HEK293 (cell line): Measurements from ENCODE around the gene POGLUT2.
"Not testable (repeated sequence)": the region's sequence is repeated elsewhere in the genome, so short reads cannot be mapped to it uniquely, and the experiment has no call there.

Experiments used
- CTCF ChIA-PET: fragments of 350-600 bp; formaldehyde crosslinking; extraction: SDS; loops from one replicate; lab custom pipeline; 2021; ENCODE audit warnings: antibody characterized with exemption; lab: Yijun Ruan, JAX
- POLR2A ChIA-PET: fragments of 300-600 bp; formaldehyde crosslinking; extraction: SDS; loops from one replicate; lab custom pipeline; 2020; ENCODE audit warnings: antibody characterized with exemption, inconsistent platforms; lab: Yijun Ruan, JAX
- H3K27ac ChIP-seq: fragments of 200-500 bp; sonication (Bioruptor generic); 2 replicates; pipeline ENCODE4 v1.5.1; 2014; ENCODE audit warnings: low read depth, low read length, control low read depth, inconsistent platforms; ENCODE audit errors: extremely low read depth
- H3K36me3 ChIP-seq, 2 experiments: fragments of 200-500 bp in 1 of 2; sonication (Bioruptor generic) in 1 of 2; 1 replicate in 1 of 2; 2 replicates in 1 of 2; pipeline ENCODE4 v1.5.1; 2014 to 2017; ENCODE audit warnings: inconsistent platforms in 2 of 2, low read length in 2 of 2; ENCODE audit not compliant: control insufficient read depth in 2 of 2, insufficient read depth in 1 of 2
- H3K4me1 ChIP-seq: fragments of 200-500 bp; sonication (Bioruptor generic); 2 replicates; pipeline ENCODE4 v1.5.1; 2014; ENCODE audit warnings: mild to moderate bottlenecking, low read length, inconsistent platforms; ENCODE audit not compliant: control insufficient read depth, insufficient read depth
- H3K4me3 ChIP-seq: 2 replicates; pipeline ENCODE4 v1.5.1; 2011; ENCODE audit warnings: low read depth, mild to moderate bottlenecking, control low read depth, low read length, moderate library complexity
- H3K9me3 ChIP-seq: fragments of 200-500 bp; sonication (Bioruptor generic); 2 replicates; pipeline ENCODE4 v1.5.1; 2014; ENCODE audit warnings: low read depth, low read length, inconsistent platforms; ENCODE audit not compliant: control insufficient read depth, insufficient read depth
- ELK4 ChIP-seq: IDR thresholded peaks from 2 replicates; pipeline ENCODE4 v1.6.1; 2011; ENCODE audit warnings: mild to moderate bottlenecking, low read depth, low read length, borderline replicate concordance
- GLI4 ChIP-seq: fragments of 450-650 bp; formaldehyde crosslinking; IDR thresholded peaks from 2 replicates; pipeline ENCODE4 v1.5.1; 2016; ENCODE audit warnings: missing biosample characterization, missing genetic modification characterization
- GLIS1 ChIP-seq: fragments of 450-650 bp; formaldehyde crosslinking; IDR thresholded peaks from 2 replicates; pipeline ENCODE4 v1.5.1; 2016; ENCODE audit warnings: missing biosample characterization, missing genetic modification characterization
- KLF1 ChIP-seq: fragments of 450-650 bp; formaldehyde crosslinking; IDR thresholded peaks from 2 replicates; pipeline ENCODE4 v1.5.1; 2016; ENCODE audit warnings: missing biosample characterization, missing genetic modification characterization
- OVOL3 ChIP-seq: fragments of 450-650 bp; formaldehyde crosslinking; IDR thresholded peaks from 2 replicates; pipeline ENCODE4 v1.5.1; 2016; ENCODE audit warnings: missing biosample characterization, missing genetic modification characterization
- YY1 ChIP-seq: fragments of 450-650 bp; formaldehyde crosslinking; IDR thresholded peaks from 2 replicates; pipeline ENCODE4 v1.5.1; 2018; ENCODE audit warnings: missing biosample characterization, missing genetic modification characterization
- ZBTB17 ChIP-seq: fragments of 450-650 bp; formaldehyde crosslinking; IDR thresholded peaks from 2 replicates; pipeline ENCODE4 v1.5.1; 2016; ENCODE audit warnings: missing biosample characterization, missing genetic modification characterization
- ZFP41 ChIP-seq: fragments of 450-650 bp; formaldehyde crosslinking; IDR thresholded peaks from 2 replicates; pipeline ENCODE4 v1.5.1; 2016; ENCODE audit warnings: missing biosample characterization, missing genetic modification characterization, borderline replicate concordance
- ZNF221 ChIP-seq: fragments of 450-650 bp; formaldehyde crosslinking; IDR thresholded peaks from 2 replicates; pipeline ENCODE4 v1.5.1; 2017; ENCODE audit warnings: missing biosample characterization, missing genetic modification characterization, borderline replicate concordance
- ZNF223 ChIP-seq: fragments of 450-650 bp; formaldehyde crosslinking; IDR thresholded peaks from 2 replicates; pipeline ENCODE4 v1.5.1; 2016; ENCODE audit warnings: missing biosample characterization, missing genetic modification characterization
- ZNF239 ChIP-seq: fragments of 450-650 bp; formaldehyde crosslinking; IDR thresholded peaks from 2 replicates; pipeline ENCODE4 v1.5.1; 2016; ENCODE audit warnings: missing biosample characterization, missing genetic modification characterization
- ZNF404 ChIP-seq: fragments of 450-650 bp; formaldehyde crosslinking; IDR thresholded peaks from 2 replicates; pipeline ENCODE4 v1.5.1; 2017; ENCODE audit warnings: missing biosample characterization, missing genetic modification characterization
- ZNF558 ChIP-seq: fragments of 450-650 bp; formaldehyde crosslinking; IDR thresholded peaks from 2 replicates; pipeline ENCODE4 v1.5.1; 2016; ENCODE audit warnings: missing biosample characterization, missing genetic modification characterization
- ZNF585B ChIP-seq: fragments of 450-650 bp; formaldehyde crosslinking; IDR thresholded peaks from 2 replicates; pipeline ENCODE4 v1.5.1; 2016; ENCODE audit warnings: missing biosample characterization, missing genetic modification characterization
- ZNF621 ChIP-seq: fragments of 450-650 bp; formaldehyde crosslinking; IDR thresholded peaks from 2 replicates; pipeline ENCODE4 v1.5.1; 2017; ENCODE audit warnings: missing biosample characterization, missing genetic modification characterization
- ZNF777 ChIP-seq: fragments of 450-650 bp; formaldehyde crosslinking; IDR thresholded peaks from 2 replicates; pipeline ENCODE4 v1.5.1; 2017; ENCODE audit warnings: missing biosample characterization, missing genetic modification characterization, borderline replicate concordance
- ZNF791 ChIP-seq: fragments of 450-650 bp; formaldehyde crosslinking; IDR thresholded peaks from 2 replicates; pipeline ENCODE4 v1.5.1; 2016; ENCODE audit warnings: missing biosample characterization, missing genetic modification characterization
- ZNF837 ChIP-seq: fragments of 450-650 bp; formaldehyde crosslinking; IDR thresholded peaks from 2 replicates; pipeline ENCODE4 v1.5.1; 2016; ENCODE audit warnings: missing biosample characterization, missing genetic modification characterization
- ZXDB ChIP-seq: fragments of 450-650 bp; formaldehyde crosslinking; IDR thresholded peaks from 2 replicates; pipeline ENCODE4 v1.5.1; 2016; ENCODE audit warnings: missing biosample characterization, missing genetic modification characterization
- TF ChIP-seq, protein P1 (sequence below): sonication (generic); formaldehyde crosslinking; IDR thresholded peaks from 2 replicates; pipeline ENCODE4 v1.8.1; 2022; ENCODE audit warnings: mild to moderate bottlenecking, moderate library complexity, missing genetic modification reagents
- TF ChIP-seq, protein P2 (sequence below): fragments of 450-650 bp; IDR thresholded peaks from 2 replicates; pipeline ENCODE4 v1.5.1; 2018; ENCODE audit warnings: missing biosample characterization, mild to moderate bottlenecking, missing genetic modification characterization
- TF ChIP-seq, protein P3 (sequence below): fragments of 450-650 bp; formaldehyde crosslinking; IDR thresholded peaks from 2 replicates; pipeline ENCODE4 v1.5.1; 2017; ENCODE audit warnings: missing biosample characterization, missing genetic modification characterization

POGLUT2 gene

DNA sequence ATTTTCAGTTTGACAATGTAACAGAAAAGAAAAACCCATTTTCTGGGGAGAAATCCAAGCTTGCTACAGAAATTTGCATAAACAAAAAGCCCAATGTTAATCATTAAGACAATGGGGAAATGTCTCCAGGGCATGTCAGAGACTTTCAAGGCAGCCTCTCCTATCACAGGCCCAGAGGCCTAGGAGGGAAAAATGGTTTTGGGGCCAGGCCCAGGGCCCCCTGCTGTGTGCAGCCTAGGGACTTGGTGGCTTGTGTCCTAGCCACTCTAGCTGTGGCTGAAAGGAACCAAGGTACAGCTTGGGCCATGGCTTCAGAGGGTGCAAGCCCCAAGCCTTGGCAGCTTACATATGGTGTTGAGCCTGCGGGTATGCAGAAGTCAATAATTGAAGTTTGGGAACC lies 17.2 kb downstream of the POGLUT2 start:
- Histone ChIP-seq H3K9me3 (no peaks in the 10 kb centered on the region), H3K4me1 (no peaks in the 10 kb centered on the region), H3K27ac (no peak overlapping the region), H3K4me3 (no peak overlapping the region), H3K36me3 (peaks cover 0 to 36% of the 10 kb centered on the region in 2 experiments; a peak in 1 of 3 replicates)
- TF ChIP-seq YY1 (tag by site-specific recombination) (no peak), ZNF585B (tag by site-specific recombination) (peak; percentile 97)
- TF ChIP-seq, protein P1, sequence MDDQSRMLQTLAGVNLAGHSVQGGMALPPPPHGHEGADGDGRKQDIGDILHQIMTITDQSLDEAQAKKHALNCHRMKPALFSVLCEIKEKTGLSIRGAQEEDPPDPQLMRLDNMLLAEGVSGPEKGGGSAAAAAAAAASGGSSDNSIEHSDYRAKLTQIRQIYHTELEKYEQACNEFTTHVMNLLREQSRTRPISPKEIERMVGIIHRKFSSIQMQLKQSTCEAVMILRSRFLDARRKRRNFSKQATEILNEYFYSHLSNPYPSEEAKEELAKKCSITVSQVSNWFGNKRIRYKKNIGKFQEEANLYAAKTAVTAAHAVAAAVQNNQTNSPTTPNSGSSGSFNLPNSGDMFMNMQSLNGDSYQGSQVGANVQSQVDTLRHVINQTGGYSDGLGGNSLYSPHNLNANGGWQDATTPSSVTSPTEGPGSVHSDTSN (CRISPR knock-in tag) = no peak
- TF ChIP-seq, protein P2, sequence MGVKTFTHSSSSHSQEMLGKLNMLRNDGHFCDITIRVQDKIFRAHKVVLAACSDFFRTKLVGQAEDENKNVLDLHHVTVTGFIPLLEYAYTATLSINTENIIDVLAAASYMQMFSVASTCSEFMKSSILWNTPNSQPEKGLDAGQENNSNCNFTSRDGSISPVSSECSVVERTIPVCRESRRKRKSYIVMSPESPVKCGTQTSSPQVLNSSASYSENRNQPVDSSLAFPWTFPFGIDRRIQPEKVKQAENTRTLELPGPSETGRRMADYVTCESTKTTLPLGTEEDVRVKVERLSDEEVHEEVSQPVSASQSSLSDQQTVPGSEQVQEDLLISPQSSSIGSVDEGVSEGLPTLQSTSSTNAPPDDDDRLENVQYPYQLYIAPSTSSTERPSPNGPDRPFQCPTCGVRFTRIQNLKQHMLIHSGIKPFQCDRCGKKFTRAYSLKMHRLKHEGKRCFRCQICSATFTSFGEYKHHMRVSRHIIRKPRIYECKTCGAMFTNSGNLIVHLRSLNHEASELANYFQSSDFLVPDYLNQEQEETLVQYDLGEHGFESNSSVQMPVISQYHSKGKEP = no peak
- ChIA-PET CTCF (no interaction called here), POLR2A (no interaction called here)

DNA sequence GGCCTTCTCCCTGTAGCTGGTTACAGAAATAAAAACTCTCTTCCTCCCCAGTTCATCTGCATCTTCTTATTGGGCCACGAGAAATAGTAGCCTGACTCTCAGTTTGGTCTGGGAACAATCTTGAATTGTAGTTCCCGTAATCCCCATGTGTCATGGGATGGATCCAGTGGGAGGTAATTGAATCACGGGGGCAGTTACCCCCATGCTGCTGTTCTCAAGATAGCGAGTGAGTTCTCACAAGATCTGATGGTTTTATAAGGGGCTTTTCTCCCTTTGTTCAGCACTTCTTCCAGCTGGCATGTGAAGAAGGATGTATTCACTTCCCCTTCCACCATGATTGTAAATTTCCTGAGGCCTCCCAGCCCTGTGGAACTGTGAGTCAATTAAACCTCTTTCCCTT lies 18.1 kb downstream of the POGLUT2 start:
- H3K4me3 ChIP-seq, H3K27ac ChIP-seq, H3K9me3 ChIP-seq, H3K4me1 ChIP-seq, POLR2A ChIA-PET, CTCF ChIA-PET: not testable (repeated sequence)
- H3K36me3 ChIP-seq = peaks cover 0 to 26% of the 10 kb centered on the region in 2 experiments; a peak in 1 of 3 replicates

DNA sequence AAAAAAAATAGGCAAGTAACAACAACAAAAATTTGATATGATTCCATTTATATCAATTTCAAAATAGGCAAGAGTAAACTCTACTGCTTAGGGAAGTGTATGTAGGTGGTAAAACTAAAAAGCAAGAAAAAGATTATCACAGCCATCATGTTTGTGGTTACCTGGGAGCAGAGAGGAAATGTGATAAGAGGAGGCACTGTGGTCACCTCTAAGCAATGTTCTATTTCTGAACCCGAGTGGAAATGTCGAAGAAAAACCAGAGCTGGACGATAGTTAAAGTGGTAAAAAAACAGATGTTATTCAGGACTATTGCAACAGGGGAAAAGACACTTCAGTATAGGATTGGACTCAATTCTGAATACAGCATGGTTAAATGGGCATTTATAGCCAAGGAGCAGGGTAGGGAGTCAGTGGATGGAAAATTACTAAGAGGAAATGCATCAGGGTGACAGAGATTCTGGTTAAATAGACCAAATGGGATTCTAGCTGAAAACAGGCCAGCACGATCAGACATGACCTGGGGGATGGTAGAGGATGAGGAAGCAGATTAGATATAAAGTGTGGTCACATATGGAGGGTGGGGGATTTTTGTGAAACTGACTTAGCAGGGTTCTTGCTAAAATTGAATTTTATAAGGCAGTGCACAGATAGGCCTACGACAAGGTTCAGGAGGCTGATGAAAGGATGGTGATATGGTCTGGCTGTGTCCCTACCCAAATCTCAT lies 19.2 kb downstream of the POGLUT2 start:
- no peak overlapping the region for H3K4me3 ChIP-seq
- POLR2A ChIA-PET = no interaction called here

More for the DNA sequence above, 19.2 kb downstream of the POGLUT2 start:
- Histone ChIP-seq H3K36me3 (peaks cover 0 to 16% of the 10 kb centered on the region in 2 experiments; a peak in 1 of 3 replicates), H3K27ac (no peak overlapping the region), H3K9me3 (no peaks in the 10 kb centered on the region), H3K4me1 (no peaks in the 10 kb centered on the region)
- no peak for TF ChIP-seq ZNF791 (tag by site-specific recombination)
- no peak for TF ChIP-seq ZNF621 (tag by site-specific recombination)
- TF ChIP-seq ZNF558 (tag by site-specific recombination) = no peak
- TF ChIP-seq GLIS1 (tag by site-specific recombination) = no peak
- TF ChIP-seq ZNF239 (tag by site-specific recombination) = no peak
- TF ChIP-seq ZFP41 = no peak
- no peak for TF ChIP-seq KLF1
- TF ChIP-seq OVOL3 = no peak
- TF ChIP-seq, protein P3, sequence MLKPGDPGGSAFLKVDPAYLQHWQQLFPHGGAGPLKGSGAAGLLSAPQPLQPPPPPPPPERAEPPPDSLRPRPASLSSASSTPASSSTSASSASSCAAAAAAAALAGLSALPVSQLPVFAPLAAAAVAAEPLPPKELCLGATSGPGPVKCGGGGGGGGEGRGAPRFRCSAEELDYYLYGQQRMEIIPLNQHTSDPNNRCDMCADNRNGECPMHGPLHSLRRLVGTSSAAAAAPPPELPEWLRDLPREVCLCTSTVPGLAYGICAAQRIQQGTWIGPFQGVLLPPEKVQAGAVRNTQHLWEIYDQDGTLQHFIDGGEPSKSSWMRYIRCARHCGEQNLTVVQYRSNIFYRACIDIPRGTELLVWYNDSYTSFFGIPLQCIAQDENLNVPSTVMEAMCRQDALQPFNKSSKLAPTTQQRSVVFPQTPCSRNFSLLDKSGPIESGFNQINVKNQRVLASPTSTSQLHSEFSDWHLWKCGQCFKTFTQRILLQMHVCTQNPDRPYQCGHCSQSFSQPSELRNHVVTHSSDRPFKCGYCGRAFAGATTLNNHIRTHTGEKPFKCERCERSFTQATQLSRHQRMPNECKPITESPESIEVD (tag by site-specific recombination) = no peak
- TF ChIP-seq ZNF404 = no peak
- TF ChIP-seq ZNF777 (tag by site-specific recombination) = no peak
- no peak for TF ChIP-seq ZNF837 (tag by site-specific recombination)
- TF ChIP-seq ZNF221 (tag by site-specific recombination) = no peak
- TF ChIP-seq ZNF223 (tag by site-specific recombination) = no peak
- TF ChIP-seq ZBTB17 (tag by site-specific recombination) = no peak
- TF ChIP-seq ELK4 = no peak
- no peak for TF ChIP-seq ZXDB (tag by site-specific recombination)
- TF ChIP-seq, protein P2 = no peak
- TF ChIP-seq GLI4 = no peak
- CTCF ChIA-PET = no interaction called here
